RPMI8226 (cell line): ENCODE results near the gene LITAFD.

Experiments
- DNase-seq: peaks from one replicate; pipeline ENCODE4 v3.0.0-alpha.2; 2015

LITAFD gene

DNA sequence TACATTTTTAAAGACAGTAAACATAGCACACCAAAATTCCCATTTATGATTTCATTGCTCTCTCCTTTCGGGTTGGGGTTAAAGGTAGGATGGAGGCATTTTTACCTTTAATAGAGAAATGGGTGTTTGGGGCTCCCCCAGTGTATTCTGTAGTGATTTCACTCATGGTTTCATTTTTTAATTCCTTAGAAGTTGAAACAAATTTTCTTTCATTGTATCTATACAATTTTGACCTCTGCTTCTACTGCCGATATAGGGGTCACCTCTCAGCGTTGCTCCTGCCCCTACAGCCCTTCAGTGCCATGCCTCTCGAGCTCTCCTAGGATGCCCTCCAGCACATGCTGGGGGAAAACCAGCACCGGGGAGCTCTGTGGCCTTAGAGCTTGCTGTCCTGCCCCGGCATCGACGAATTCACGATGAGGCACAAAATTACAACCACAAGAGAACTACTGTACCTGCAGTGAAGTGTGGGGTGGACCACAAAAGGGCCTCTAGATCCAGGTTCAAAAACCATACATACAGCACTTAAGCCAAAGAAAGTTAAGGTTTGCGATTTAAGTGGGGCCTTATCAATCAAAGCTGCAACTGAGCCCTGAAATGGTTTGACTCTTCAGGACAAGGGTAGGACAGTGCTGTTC lies 39.3 kb downstream of the LITAFD start:
- no peak for DNase-seq

DNA sequence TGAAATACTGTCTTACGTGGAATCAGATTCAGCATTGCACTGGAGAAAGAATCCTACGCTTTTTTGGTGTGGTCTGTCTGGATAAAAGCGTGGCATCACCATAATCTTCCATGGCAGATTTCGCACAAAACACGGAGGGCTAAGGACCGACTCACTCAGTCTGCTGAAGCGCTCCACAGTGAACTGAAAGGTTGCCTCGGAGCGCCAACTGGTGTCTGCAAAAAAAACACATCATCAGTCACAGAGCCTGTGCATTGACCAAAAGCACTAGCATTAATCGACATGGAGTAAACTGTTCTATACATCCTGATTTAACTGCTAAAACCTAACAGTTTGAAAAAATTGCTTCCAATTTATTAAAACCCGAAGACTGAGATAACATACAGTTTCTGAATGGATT lies 41.0 kb downstream of the LITAFD start:
- DNase-seq, result no peak

DNA sequence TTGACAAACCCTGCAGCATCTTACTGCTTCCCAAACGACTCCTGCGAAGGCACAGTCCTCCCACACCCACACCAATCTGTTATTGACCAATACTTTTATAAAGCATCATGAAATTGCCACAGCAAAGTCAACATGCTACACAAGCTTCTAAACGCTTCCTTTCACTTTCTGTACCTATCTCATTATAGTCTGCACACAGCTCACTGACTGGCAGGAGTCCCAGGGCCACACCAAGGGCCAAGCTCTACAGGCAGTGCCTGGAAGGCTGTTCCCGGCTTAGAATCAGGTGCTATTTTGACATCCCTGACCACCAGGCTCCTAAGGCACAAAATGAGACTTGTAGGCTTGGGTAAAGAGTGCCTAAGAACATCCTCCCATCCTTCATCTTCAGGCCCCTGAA lies 42.1 kb downstream of the LITAFD start:
- no peak for DNase-seq

DNA sequence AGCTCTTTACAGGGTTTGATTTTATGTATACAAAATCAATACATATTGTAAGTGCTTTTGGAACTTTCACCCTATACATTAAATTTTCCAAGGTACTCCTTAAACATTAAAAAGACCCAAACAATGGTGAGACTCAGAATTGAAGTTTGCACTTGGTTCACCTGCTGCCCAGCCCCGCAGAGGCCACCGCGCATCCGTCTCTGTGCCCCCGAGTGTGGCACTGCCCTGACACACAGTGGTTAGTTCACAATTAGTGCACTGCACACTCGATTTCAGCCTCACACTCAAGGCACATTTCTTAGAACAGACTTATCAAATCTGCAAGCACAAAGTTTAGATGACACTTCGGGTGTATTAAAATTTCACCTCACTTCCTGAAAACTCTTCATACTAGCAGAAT lies 43.3 kb downstream of the LITAFD start:
- DNase-seq, result no peak

DNA sequence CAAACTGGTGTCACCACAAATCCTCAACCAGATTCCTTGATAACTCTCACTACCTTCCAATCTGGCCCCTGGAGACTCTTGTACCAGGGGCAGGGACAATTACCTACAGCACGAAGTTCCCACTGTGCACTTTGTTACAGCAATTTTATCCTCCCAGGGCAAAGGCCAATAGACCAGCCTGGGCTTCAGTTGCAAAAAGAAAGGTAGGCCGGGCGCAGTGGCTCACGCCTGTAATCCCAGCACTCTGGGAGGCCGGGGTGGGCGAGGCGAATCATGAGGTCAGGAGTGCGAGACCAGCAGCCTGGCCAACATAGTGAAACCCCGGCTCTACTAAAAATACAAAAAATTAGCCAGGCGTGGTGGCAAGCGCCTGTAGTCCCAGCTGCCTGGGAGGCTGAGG lies 44.7 kb downstream of the LITAFD start:
- DNase-seq, result no peak

DNA sequence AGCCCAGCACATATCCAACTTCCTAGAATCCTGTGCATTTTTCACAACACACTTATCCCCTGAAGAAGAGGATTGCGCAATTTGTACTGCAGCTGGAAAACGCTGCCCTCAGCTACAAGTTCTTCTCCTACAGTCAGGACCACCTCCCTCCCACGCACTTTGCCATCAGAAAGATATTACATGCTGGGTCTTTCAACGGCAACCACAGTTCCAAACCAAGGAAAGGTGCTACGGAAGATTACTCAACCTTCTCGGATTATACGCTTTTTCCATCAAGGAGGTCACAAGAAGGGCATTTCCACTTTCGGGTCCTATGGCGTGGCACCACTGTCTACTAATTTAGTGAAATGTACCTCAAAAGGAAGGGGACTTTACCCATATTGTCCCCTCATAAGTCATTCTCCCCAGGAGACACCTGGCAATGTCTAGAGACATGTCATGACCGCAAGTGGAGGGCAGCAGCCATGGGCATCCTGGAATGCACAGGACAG lies 46.4 kb downstream of the LITAFD start:
- DNase-seq, result no peak

DNA sequence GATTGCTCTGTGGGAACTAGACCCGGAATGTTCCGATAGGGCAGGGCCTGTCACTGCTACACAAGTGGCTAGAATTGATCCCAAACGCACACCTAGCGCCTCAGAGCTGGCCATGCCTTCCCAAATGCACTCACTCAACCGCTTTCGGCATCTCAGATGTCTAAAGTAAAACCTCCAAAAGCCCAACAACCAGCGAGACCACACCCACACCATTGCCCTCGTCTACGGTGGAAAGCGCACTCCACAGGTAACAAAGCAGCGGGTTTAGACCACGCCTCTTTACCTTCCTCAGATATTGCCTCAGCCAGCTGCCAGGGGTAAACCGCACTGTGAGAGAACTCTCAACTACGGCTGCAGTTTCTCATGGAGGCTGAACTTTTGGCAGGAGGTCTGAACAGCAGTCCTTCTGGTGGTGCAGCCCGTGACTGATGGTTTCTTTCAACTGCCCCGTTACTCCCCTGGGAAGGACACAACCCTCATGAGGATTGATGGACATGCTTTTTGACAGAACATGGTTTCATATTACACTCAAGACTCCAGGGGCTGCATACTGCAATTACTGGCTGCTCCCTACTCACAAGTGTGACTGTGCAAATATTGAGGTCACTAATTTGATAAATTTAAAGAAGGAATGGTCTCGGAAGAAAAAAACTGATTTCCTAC lies 47.1 kb downstream of the LITAFD start:
- DNase-seq, result no peak

DNA sequence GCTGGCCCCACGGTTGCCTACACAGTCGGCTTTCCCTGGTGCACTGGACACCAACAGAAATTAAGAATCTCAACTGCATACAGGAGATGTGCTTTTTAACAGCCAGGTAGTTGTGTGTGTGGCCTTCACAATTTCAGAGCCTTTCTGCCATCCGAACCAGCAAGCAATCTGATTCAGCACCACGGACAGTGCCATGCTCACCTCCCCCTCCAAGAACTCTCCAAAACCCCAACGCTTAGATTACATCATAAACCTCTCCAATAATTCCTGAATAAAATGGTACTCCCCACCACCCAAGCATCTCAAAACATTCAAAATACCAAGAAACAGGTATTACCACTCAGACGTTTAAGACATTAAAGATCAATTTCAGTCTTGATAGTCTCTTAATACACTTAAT lies 49.7 kb downstream of the LITAFD start:
- DNase-seq, result peak; percentile 48

DNA sequence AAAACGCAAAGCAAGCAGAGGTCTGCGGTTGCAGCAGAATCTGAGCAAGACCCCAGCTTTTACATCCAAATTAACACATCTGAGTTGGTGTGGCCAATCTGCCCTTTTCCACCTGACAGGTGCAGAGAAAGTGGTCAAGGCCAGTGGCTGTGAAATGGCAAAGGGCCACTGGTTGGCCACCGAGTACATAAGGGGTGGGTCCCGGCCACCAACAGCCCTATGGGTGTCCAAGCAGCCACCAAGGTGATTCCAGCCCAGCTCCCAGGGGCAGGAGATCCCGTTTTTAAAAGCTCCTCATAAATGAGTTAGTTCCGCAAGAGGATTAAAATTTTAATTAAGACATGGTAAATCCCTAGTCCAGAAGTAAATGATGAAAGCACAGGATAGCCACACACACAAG lies 52.5 kb downstream of the LITAFD start:
- DNase-seq, result no peak
